Cardiac muscle cell (in vitro differentiated cells and primary cell): ENCODE results near the gene ANAPC7. TPM values are rescaled to one million over a fixed set of nuclear protein-coding genes. Genes with fewer than 3 reads are reported as not detected.

Experiments used
- DNase-seq, 2 donors: peaks; one replicate each; pipeline versions ENCODE4 v3.0.0 to v3.0.0-alpha.2; 2010 to 2017; ENCODE audit warnings: low read depth in 1 of 2, low spot score in 1 of 2
- H3K27ac ChIP-seq: fragments of 200-600 bp; sonication (generic); 2 replicates; pipeline ENCODE4 v1.5.1; 2016
- H3K27me3 ChIP-seq: fragments of 200-600 bp; sonication (generic); 2 replicates; pipeline ENCODE4 v1.6.0; 2016; ENCODE audit warnings: control low read depth
- H3K36me3 ChIP-seq: fragments of 200-600 bp; sonication (generic); 2 replicates; pipeline ENCODE4 v1.5.1; 2016; ENCODE audit warnings: control low read depth
- H3K4me1 ChIP-seq: fragments of 200-600 bp; sonication (generic); 2 replicates; pipeline ENCODE4 v1.8.1; 2017; ENCODE audit warnings: low read depth, mild to moderate bottlenecking, mixed run types
- H3K4me3 ChIP-seq: fragments of 200-600 bp; sonication (generic); 2 replicates; pipeline ENCODE4 v1.5.1; 2016; ENCODE audit warnings: mild to moderate bottlenecking
- H3K9me3 ChIP-seq: fragments of 200-600 bp; sonication (generic); 2 replicates; pipeline ENCODE4 v1.5.1; 2017; ENCODE audit warnings: low read depth, mild to moderate bottlenecking, control low read depth
- polyA plus RNA-seq: library from polyadenylated mRNA; unstranded; fragments of >200 nt; fragmentation: Nextera tagmentation; extraction: Ambion mirVana; gene quantifications from 2 replicates; pipeline ENCODE4 v1.2.1, GENCODE V29; 2016
- total RNA-seq: library from RNA; depleted of rRNA; stranded (reverse); fragments of >200 nt; gene quantifications from 2 replicates; pipeline ENCODE4 v1.2.3, GENCODE V29; 2016
- TF ChIP-seq, protein P1 (sequence below): IDR thresholded peaks from 2 replicates; pipeline ENCODE4 v1.5.1; 2012; ENCODE audit warnings: low read depth, mild to moderate bottlenecking, low read length

Gene ANAPC7
- total and polyA plus RNA-seq, 2 experiments from 2014 or later: 54.6 to 55.4 TPM

DNA sequence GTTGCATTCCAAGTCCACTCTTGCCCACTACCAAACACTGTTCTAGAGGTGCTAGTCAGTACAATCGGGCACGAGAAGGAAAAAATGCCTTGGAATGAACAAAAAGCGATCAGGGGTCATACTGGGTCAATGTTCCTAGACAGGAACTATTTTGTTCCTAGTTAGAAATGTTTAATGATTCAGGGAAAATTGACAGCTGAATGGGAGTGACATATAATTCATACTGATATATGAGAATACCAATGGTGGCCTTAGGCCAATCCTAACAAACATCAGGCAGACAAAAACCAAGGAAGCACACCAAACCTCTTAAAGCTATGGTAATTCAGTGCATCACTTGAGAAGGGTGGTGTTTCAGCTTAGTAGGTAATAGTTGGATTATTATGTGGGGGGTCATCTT is 51.1 kb downstream of the ANAPC7 start:
- peaks cover 41% of the 10 kb centered on the region for H3K36me3 ChIP-seq
- DNase-seq: no peak
- TF ChIP-seq, protein P1, sequence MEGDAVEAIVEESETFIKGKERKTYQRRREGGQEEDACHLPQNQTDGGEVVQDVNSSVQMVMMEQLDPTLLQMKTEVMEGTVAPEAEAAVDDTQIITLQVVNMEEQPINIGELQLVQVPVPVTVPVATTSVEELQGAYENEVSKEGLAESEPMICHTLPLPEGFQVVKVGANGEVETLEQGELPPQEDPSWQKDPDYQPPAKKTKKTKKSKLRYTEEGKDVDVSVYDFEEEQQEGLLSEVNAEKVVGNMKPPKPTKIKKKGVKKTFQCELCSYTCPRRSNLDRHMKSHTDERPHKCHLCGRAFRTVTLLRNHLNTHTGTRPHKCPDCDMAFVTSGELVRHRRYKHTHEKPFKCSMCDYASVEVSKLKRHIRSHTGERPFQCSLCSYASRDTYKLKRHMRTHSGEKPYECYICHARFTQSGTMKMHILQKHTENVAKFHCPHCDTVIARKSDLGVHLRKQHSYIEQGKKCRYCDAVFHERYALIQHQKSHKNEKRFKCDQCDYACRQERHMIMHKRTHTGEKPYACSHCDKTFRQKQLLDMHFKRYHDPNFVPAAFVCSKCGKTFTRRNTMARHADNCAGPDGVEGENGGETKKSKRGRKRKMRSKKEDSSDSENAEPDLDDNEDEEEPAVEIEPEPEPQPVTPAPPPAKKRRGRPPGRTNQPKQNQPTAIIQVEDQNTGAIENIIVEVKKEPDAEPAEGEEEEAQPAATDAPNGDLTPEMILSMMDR: no peak

GRCh38 chr12:110351119-110351518 is 52.4 kb downstream of the ANAPC7 start:
- no peaks in the 10 kb centered on the region for H3K27me3 ChIP-seq
- TF ChIP-seq, protein P1: no peak
- H3K4me1 ChIP-seq: no peaks in the 10 kb centered on the region
- no peak for DNase-seq
- no peak overlapping the region for H3K4me3 ChIP-seq
- peaks cover 53% of the 10 kb centered on the region for H3K36me3 ChIP-seq
- H3K9me3 ChIP-seq: no peaks in the 10 kb centered on the region
- peak overlapping the region; percentile 27 for H3K27ac ChIP-seq

More for the DNA sequence above, 51.1 kb downstream of the ANAPC7 start:
- no peaks in the 10 kb centered on the region for H3K4me1 ChIP-seq
- no peaks in the 10 kb centered on the region for H3K9me3 ChIP-seq
- no peak overlapping the region for H3K4me3 ChIP-seq
- no peaks in the 10 kb centered on the region for H3K27me3 ChIP-seq
- H3K27ac ChIP-seq: peak overlapping the region; percentile 45

DNA sequence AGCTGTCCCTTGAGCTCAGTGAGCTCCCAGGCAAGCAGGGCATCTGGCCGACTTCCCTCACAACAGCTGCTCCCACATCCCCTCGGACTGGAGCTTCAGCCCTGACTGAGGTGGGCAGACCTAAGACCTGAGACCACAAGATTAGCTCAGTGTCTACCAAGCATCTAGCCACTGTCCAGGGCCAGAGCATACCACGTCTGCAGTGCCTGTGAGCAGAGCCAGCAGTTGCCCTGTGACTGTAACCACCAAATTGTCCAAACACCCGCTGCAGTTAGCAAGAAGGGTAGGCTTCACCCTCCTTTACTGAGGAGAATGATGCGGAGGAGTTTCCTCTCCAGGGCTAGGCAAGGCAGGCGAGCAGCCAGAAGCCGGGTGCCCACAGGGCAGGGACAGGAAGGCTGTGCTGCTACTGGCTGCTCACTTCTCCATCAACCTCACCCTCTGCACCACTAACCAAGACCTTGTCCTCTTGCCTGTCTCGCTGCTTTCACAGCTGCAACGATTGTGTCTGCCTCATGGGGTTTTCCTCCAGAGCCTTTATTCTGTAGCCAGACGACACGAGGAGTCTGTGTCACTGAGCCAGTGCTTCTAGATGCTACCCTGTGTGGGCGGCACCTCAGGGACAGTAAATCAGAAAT is 53.9 kb downstream of the ANAPC7 start:
- TF ChIP-seq, protein P1: no peak
- H3K4me1 ChIP-seq: no peaks in the 10 kb centered on the region
- H3K27me3 ChIP-seq: no peaks in the 10 kb centered on the region
- H3K27ac ChIP-seq: peak overlapping the region; percentile 27
- H3K4me3 ChIP-seq: no peak overlapping the region
- no peaks in the 10 kb centered on the region for H3K9me3 ChIP-seq
- peak in 1 of 2 donors; percentile 41 for DNase-seq
- H3K36me3 ChIP-seq: peaks cover 68% of the 10 kb centered on the region

DNA sequence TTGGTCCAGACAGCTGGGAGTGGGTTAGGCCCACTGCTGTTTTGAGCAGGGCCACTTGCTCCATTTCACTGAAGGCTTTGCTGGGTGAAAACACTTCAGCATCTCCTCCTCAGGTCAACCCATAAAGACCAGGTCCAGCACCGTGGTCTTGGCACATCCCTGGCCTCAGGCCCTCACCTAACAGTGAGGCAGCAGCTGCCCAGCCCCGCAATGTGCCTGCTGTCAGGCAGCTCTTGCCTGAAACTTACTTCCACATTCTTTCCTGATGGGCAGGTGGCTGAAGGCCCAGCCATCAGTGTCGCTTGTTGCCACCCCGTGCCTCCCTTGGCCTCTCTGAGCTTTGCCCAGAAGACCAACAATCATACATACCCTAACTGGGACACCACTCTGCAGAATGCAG is 54.4 kb downstream of the ANAPC7 start:
- H3K27me3 ChIP-seq: no peaks in the 10 kb centered on the region
- TF ChIP-seq, protein P1: no peak
- no peaks in the 10 kb centered on the region for H3K4me1 ChIP-seq
- no peak overlapping the region for H3K4me3 ChIP-seq
- peaks cover 74% of the 10 kb centered on the region for H3K36me3 ChIP-seq
- no peaks in the 10 kb centered on the region for H3K9me3 ChIP-seq
- H3K27ac ChIP-seq: peak overlapping the region; percentile 27
- DNase-seq: no peak

DNA sequence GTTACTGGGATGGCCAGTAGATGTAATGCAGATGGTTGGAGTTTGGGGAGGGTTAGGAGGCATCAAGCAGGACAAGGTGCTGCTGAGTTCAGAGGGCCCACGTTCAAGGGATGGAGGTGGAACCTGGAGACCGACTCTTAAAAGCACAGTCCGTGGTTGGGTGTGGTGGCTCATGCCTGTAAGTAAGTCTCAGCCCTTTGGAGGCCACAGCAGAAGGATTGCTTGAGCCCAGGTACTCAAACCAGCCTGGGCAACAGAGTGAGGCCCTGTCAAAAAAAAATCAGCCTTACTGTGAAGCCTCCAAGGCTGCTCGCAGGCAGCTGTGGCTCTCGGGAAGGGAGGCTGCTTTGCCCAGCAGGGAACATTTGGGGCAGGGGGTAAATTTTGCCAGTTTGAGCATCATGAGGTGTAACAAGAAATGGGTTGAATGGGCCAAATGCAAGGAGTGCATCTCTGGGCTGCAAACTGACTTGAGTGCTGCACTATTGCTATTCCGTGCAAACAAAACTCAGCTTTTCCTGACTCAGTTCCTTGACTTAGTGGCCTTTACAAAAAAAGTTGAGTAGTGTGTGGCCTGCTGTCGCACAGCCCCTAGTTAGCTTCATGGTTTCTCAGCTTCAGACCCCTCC is 55.0 kb downstream of the ANAPC7 start:
- DNase-seq: no peak
- Histone ChIP-seq H3K9me3 (no peaks in the 10 kb centered on the region), H3K4me1 (no peaks in the 10 kb centered on the region), H3K36me3 (peaks cover 79% of the 10 kb centered on the region), H3K4me3 (no peak overlapping the region), H3K27me3 (no peaks in the 10 kb centered on the region), H3K27ac (peak overlapping the region; percentile 27)
- TF ChIP-seq, protein P1: no peak
